HepG2 (cell line): ENCODE results near the gene SLC15A5.

Experiments
- IKZF1 ChIP-seq: fragments of 450-650 bp; IDR thresholded peaks from 2 replicates; pipeline ENCODE4 v1.7.1; 2016
- IRF2 ChIP-seq: IDR thresholded peaks from 2 replicates; pipeline ENCODE4 v1.6.1; 2018; ENCODE audit warnings: missing genetic modification reagents, missing compliant biosample characterization
- NBN ChIP-seq: fragments of 450-650 bp; conservative IDR thresholded peaks from 2 replicates; pipeline ENCODE4 v1.6.1; 2017
- POLR2A ChIP-seq, 2 experiments: IDR thresholded peaks; 2 replicates each; pipeline ENCODE4 v1.6.1; 2011; ENCODE audit warnings: low read depth in 2 of 2, low read length in 2 of 2, mild to moderate bottlenecking in 1 of 2, moderate library complexity in 1 of 2; ENCODE audit not compliant: insufficient read depth in 1 of 2
- RBAK ChIP-seq: sonication (generic); formaldehyde crosslinking; IDR thresholded peaks from 2 replicates; pipeline ENCODE4 v1.5.1; 2020; ENCODE audit warnings: mild to moderate bottlenecking, missing genetic modification reagents
- RNF2 ChIP-seq: fragments of 450-650 bp; conservative IDR thresholded peaks from 2 replicates; pipeline ENCODE4 v1.6.1; 2016; ENCODE audit warnings: low read depth
- SMC3 ChIP-seq: IDR thresholded peaks from 2 replicates; pipeline ENCODE4 v1.6.1; 2011; ENCODE audit warnings: low read length, improper control_type of control experiment
- ZNF605 ChIP-seq: sonication (generic); formaldehyde crosslinking; IDR thresholded peaks from 2 replicates; pipeline ENCODE4 v1.8.0; 2022; ENCODE audit warnings: mild to moderate bottlenecking, missing genetic modification reagents
- TF ChIP-seq, protein P1 (sequence below): sonication (generic); formaldehyde crosslinking; IDR thresholded peaks from 2 replicates; pipeline ENCODE4 v1.5.0; 2020; ENCODE audit warnings: mild to moderate bottlenecking, missing genetic modification reagents, moderate library complexity
- TF ChIP-seq, protein P2 (sequence below): sonication (generic); formaldehyde crosslinking; IDR thresholded peaks from 2 replicates; pipeline ENCODE4 v1.8.1; 2023; ENCODE audit warnings: mild to moderate bottlenecking, missing genetic modification reagents

DNA sequence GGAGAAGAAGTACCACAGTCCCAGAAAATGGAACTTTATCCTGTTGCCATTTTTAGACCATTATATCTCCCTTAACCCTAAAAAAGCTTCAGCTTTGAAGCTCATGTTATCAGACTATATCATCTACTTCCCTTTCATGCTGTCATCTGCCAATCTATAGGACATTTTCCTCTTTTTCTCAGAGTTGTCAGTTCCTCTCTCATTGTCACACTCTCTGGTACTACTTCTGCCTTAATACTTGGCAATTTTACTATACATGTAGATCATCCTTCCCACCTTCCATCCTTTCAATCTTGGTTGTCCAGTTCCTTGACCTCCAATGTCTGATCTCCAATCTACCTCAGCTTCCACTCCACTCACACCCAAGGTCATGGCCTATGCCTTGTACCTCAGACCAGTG lies 57.4 kb downstream of the SLC15A5 start:
- TF ChIP-seq POLR2A (IDR thresholded peaks at IDR 0.05; ENCODE audit: insufficient read depth in 1 of 2, low read depth in 2 of 2, low read length in 2 of 2) (no peak), SMC3 (no peak), IKZF1 (no peak), ZNF605 (CRISPR knock-in tag) (no peak), NBN (no peak), RNF2 (no peak), RBAK (CRISPR knock-in tag) (no peak), IRF2 (CRISPR knock-in tag) (no peak)
- TF ChIP-seq, protein P1, sequence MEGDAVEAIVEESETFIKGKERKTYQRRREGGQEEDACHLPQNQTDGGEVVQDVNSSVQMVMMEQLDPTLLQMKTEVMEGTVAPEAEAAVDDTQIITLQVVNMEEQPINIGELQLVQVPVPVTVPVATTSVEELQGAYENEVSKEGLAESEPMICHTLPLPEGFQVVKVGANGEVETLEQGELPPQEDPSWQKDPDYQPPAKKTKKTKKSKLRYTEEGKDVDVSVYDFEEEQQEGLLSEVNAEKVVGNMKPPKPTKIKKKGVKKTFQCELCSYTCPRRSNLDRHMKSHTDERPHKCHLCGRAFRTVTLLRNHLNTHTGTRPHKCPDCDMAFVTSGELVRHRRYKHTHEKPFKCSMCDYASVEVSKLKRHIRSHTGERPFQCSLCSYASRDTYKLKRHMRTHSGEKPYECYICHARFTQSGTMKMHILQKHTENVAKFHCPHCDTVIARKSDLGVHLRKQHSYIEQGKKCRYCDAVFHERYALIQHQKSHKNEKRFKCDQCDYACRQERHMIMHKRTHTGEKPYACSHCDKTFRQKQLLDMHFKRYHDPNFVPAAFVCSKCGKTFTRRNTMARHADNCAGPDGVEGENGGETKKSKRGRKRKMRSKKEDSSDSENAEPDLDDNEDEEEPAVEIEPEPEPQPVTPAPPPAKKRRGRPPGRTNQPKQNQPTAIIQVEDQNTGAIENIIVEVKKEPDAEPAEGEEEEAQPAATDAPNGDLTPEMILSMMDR, result no peak
- TF ChIP-seq, protein P2, sequence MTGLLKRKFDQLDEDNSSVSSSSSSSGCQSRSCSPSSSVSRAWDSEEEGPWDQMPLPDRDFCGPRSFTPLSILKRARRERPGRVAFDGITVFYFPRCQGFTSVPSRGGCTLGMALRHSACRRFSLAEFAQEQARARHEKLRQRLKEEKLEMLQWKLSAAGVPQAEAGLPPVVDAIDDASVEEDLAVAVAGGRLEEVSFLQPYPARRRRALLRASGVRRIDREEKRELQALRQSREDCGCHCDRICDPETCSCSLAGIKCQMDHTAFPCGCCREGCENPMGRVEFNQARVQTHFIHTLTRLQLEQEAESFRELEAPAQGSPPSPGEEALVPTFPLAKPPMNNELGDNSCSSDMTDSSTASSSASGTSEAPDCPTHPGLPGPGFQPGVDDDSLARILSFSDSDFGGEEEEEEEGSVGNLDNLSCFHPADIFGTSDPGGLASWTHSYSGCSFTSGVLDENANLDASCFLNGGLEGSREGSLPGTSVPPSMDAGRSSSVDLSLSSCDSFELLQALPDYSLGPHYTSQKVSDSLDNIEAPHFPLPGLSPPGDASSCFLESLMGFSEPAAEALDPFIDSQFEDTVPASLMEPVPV (CRISPR knock-in tag), result no peak
